ENCODE data around the gene SPEN. TPM values are rescaled to one million over a fixed set of nuclear protein-coding genes. Genes with fewer than 3 reads are reported as not detected.
A peak's percentile ranks its signal among the peaks of the same experiment; 100 is the strongest.

SPEN gene
- total and polyA plus RNA-seq, 9 of the 15 experiments (the other 6 are each of a cell fraction or from before 2014, with no cell fraction given), result 5.7 to 87.5 (median 27.2) TPM

DNA sequence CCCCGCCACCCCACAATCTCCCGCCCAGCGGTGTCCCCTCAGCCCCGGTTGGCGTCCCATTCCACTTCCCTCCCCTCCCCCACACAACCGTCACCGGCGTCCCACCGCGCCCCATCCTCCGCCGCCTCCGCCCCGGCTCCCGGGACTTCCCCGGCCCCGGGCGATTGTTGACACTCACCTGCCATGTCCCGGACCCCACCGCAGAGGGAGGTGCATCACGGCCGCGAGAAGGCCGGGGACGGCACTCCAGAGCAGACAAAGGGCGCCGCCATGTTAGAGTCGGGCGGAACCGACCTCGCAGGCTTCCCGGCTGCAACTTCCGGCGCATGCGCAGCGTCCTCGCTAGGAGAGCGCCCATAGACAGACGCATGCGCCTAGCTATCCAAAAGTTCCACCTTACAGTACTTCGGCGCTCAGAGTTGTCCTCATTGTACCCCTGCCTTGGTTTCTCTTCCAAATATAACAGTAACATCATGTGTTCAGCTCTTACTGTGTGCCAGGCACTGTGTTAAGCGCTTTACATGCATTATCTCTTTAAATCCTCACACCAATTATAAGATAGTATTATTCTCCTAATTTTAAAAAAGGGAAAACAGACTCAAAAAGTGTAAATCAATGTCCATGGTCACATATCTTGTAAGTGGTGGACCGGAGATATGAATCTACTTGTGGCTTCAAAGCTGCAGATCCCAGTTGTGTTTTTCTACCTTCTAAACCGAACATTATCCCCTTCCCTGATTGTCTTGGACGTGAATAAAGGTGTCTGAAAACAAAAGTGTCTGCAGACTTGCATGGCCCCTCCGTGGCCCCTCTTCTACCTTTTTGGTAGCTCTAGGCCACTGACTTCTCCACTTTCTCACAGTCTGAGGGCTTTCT is 128.5 kb downstream of the SPEN start, which contains the start of gene ZBTB17 (continued):
- TF ChIP-seq, protein P1, sequence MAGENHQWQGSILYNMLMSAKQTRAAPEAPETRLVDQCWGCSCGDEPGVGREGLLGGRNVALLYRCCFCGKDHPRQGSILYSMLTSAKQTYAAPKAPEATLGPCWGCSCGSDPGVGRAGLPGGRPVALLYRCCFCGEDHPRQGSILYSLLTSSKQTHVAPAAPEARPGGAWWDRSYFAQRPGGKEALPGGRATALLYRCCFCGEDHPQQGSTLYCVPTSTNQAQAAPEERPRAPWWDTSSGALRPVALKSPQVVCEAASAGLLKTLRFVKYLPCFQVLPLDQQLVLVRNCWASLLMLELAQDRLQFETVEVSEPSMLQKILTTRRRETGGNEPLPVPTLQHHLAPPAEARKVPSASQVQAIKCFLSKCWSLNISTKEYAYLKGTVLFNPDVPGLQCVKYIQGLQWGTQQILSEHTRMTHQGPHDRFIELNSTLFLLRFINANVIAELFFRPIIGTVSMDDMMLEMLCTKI (IDR thresholded peaks at IDR 0.05; ENCODE audit: partially characterized antibody), result no peak
- TF ChIP-seq ZSCAN29 (IDR thresholded peaks at IDR 0.05) (no peak), KAT2B (IDR thresholded peaks at IDR 0.05; ENCODE audit: low read depth, low read length) (no peak), C11orf30 (IDR thresholded peaks at IDR 0.05; ENCODE audit: low read depth) (peak; percentile 91), MAFK (IDR thresholded peaks at IDR 0.05; ENCODE audit: low read length) (no peak), TCF7 (IDR thresholded peaks at IDR 0.05; ENCODE audit: borderline replicate concordance) (no peak), FOXJ3 (CRISPR knock-in tag; IDR thresholded peaks at IDR 0.05) (no peak), MAZ (CRISPR knock-in tag; conservative IDR thresholded peaks at IDR 0.05 in 1 of 2, IDR thresholded peaks at IDR 0.05 in 1 of 2) (peak in 1 of 2 experiments; percentile 78), KDM2B (CRISPR knock-in tag; IDR thresholded peaks at IDR 0.05) (peak; percentile 62; the same call in 1 of the 2 replicates), EHMT2 (IDR thresholded peaks at IDR 0.05) (no peak), ZNF174 (CRISPR knock-in tag; IDR thresholded peaks at IDR 0.05) (no peak), POLR3A (IDR thresholded peaks at IDR 0.05; ENCODE audit: borderline replicate concordance, extremely low read depth, insufficient read depth, insufficient read length) (no peak), CTBP1 (IDR thresholded peaks at IDR 0.05; ENCODE audit: borderline replicate concordance) (no peak; the same call in 1 of the 2 replicates), NFYB (IDR thresholded peaks at IDR 0.05; ENCODE audit: extremely low read depth, insufficient read length) (no peak)
- TF ChIP-seq, protein P2, sequence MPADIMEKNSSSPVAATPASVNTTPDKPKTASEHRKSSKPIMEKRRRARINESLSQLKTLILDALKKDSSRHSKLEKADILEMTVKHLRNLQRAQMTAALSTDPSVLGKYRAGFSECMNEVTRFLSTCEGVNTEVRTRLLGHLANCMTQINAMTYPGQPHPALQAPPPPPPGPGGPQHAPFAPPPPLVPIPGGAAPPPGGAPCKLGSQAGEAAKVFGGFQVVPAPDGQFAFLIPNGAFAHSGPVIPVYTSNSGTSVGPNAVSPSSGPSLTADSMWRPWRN (IDR thresholded peaks at IDR 0.05; ENCODE audit: low read depth), result no peak
- TF ChIP-seq, protein P3, sequence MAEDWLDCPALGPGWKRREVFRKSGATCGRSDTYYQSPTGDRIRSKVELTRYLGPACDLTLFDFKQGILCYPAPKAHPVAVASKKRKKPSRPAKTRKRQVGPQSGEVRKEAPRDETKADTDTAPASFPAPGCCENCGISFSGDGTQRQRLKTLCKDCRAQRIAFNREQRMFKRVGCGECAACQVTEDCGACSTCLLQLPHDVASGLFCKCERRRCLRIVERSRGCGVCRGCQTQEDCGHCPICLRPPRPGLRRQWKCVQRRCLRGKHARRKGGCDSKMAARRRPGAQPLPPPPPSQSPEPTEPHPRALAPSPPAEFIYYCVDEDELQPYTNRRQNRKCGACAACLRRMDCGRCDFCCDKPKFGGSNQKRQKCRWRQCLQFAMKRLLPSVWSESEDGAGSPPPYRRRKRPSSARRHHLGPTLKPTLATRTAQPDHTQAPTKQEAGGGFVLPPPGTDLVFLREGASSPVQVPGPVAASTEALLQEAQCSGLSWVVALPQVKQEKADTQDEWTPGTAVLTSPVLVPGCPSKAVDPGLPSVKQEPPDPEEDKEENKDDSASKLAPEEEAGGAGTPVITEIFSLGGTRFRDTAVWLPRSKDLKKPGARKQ (CRISPR knock-in tag; IDR thresholded peaks at IDR 0.05), result no peak
- TF ChIP-seq, protein P4, sequence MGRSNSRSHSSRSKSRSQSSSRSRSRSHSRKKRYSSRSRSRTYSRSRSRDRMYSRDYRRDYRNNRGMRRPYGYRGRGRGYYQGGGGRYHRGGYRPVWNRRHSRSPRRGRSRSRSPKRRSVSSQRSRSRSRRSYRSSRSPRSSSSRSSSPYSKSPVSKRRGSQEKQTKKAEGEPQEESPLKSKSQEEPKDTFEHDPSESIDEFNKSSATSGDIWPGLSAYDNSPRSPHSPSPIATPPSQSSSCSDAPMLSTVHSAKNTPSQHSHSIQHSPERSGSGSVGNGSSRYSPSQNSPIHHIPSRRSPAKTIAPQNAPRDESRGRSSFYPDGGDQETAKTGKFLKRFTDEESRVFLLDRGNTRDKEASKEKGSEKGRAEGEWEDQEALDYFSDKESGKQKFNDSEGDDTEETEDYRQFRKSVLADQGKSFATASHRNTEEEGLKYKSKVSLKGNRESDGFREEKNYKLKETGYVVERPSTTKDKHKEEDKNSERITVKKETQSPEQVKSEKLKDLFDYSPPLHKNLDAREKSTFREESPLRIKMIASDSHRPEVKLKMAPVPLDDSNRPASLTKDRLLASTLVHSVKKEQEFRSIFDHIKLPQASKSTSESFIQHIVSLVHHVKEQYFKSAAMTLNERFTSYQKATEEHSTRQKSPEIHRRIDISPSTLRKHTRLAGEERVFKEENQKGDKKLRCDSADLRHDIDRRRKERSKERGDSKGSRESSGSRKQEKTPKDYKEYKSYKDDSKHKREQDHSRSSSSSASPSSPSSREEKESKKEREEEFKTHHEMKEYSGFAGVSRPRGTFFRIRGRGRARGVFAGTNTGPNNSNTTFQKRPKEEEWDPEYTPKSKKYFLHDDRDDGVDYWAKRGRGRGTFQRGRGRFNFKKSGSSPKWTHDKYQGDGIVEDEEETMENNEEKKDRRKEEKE (IDR thresholded peaks at IDR 0.05; ENCODE audit: borderline replicate concordance in 1 of 2, control insufficient read depth in 1 of 2, low read depth in 2 of 2, low read length in 1 of 2), result no peak
- TF ChIP-seq, protein P5, sequence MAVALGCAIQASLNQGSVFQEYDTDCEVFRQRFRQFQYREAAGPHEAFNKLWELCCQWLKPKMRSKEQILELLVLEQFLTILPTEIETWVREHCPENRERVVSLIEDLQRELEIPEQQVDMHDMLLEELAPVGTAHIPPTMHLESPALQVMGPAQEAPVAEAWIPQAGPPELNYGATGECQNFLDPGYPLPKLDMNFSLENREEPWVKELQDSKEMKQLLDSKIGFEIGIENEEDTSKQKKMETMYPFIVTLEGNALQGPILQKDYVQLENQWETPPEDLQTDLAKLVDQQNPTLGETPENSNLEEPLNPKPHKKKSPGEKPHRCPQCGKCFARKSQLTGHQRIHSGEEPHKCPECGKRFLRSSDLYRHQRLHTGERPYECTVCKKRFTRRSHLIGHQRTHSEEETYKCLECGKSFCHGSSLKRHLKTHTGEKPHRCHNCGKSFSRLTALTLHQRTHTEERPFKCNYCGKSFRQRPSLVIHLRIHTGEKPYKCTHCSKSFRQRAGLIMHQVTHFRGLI (CRISPR knock-in tag; IDR thresholded peaks at IDR 0.05), result no peak

Measured in K562 (cell line).